Activated effector memory CD4-positive, alpha-beta T cell treated with Interleukin-2 at 50 U/mL for 16 hours (primary cell): ENCODE data around the gene ZCCHC13.
"Not testable (repeated sequence)": the region's sequence is repeated elsewhere in the genome, so short reads cannot be mapped to it uniquely, and the experiment has no call there.

Experiments used
- DNase-seq: peaks from one replicate; pipeline ENCODE4 v3.0.0-alpha.2; 2020

The ZCCHC13 gene

GRCh38 chrX:74325130-74326059 lies 21.4 kb downstream of the ZCCHC13 start:
- DNase-seq: no peak

GRCh38 chrX:74338852-74339251 lies 34.9 kb downstream of the ZCCHC13 start:
- no peak for DNase-seq

DNA sequence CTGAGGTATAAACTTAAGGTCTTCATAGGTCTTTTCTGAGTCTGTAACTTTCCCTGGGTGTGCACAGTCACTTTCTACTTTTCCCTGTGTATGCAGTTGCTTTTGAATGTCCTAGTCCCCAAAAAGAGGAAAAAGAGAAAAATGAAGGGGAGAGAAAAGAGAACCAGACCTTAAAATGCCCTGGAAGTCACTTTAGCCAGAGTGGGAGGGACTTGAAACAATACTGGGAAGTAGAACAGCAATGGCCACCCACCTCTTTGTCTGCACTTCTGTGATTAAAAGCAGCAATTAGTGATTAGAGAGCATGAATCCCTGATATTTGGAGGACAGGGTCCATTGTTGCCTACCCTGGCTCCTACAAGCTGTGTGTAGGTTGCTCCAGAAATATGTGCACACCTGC lies 36.1 kb downstream of the ZCCHC13 start:
- no peak for DNase-seq

- DNase-seq: not testable (repeated sequence)
Measured at GRCh38 chrX:74342211-74342610, 38.2 kb downstream of the ZCCHC13 start.

- DNase-seq: no peak
Measured at GRCh38 chrX:74343343-74344279, 39.6 kb downstream of the ZCCHC13 start.

DNA sequence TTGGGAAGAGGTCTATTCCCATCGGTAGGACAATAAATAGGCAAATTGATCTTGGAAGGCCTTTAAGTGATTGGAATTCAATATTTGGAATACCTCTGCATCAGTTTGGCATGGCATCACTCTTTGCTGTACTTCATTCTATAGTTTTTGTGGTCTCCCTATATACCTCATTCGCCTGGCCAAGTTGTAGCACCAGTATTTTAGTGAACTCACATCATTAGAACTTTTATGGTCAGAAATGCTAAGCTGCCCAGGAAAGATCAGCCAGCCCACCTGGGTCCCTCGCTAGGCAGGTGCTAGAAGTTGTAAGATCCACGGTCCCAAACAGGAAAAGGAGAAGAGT lies 40.3 kb downstream of the ZCCHC13 start:
- no peak for DNase-seq

GRCh38 chrX:74346088-74346487 lies 42.1 kb downstream of the ZCCHC13 start:
- DNase-seq: no peak

- DNase-seq: no peak
Measured at GRCh38 chrX:74349387-74349786, 45.4 kb downstream of the ZCCHC13 start.

DNA sequence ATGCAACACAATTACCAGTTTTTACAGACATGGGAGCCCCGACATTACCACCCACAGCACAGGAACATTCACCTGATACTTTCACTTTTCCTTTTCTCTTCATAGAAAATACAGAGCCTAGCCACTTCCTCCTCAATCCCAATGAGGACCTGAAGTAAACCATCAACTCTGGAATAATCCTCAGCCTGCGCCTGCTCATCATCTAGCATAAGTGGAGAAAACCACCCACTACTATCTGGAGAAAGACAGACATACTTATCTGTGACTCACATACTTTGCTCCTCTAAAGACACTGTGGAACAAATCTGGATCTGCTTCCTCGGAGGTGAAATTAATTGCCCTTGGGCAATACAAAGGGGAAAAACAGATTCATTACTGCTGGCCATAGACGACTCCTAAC lies 47.8 kb downstream of the ZCCHC13 start:
- DNase-seq: no peak

GRCh38 chrX:74353984-74354383 lies 50.0 kb downstream of the ZCCHC13 start:
- no peak for DNase-seq
